CD4-positive, alpha-beta T cell treated with Interleukin-1 beta for 1 hour (primary cell): ENCODE results near the gene TTC38.
A peak's percentile ranks its signal among the peaks of the same experiment; 100 is the strongest.

Experiments
- DNase-seq, 2 donors: peaks; one replicate each; pipeline ENCODE4 v3.0.0-alpha.2; 2020 to 2022

Gene TTC38

GRCh38 chr22:46335201-46336118 is 67.7 kb downstream of the TTC38 start, which contains the start of gene TRMU:
Gene TRMU, plus strand, starts transcription at chr22:46335714. Its CDS starts 51 bp downstream, at chr22:46335765.
- DNase-seq = peak; percentile 72 to 81

GRCh38 chr22:46336119-46337078 is 68.6 kb downstream of the TTC38 start:
- no peak for DNase-seq

GRCh38 chr22:46337870-46338269 is 70.1 kb downstream of the TTC38 start:
- no peak for DNase-seq

GRCh38 chr22:46338636-46339035 is 70.8 kb downstream of the TTC38 start:
- DNase-seq = no peak

- no peak for DNase-seq
Observed at GRCh38 chr22:46339956-46340355, 72.1 kb downstream of the TTC38 start.

GRCh38 chr22:46340676-46341075 is 72.9 kb downstream of the TTC38 start:
- no peak for DNase-seq
